Stimulated activated CD8-positive, alpha-beta memory T cell treated with anti-CD3 and anti-CD28 coated beads, Interleukin-15, amount 100 ng/mL, for 24 hours (primary cell): ENCODE data around the gene ASCL1.

ENCODE experiments used
- DNase-seq: peaks from one replicate; pipeline ENCODE4 v3.0.0-alpha.2; 2020; ENCODE audit warnings: low read depth

ASCL1 gene

GRCh38 chr12:102951841-102952240 lies 5.6 kb upstream of the ASCL1 start:
- DNase-seq, result no peak

- DNase-seq, result no peak
Observed at GRCh38 chr12:102953221-102953620, 4.3 kb upstream of the ASCL1 start.

DNA sequence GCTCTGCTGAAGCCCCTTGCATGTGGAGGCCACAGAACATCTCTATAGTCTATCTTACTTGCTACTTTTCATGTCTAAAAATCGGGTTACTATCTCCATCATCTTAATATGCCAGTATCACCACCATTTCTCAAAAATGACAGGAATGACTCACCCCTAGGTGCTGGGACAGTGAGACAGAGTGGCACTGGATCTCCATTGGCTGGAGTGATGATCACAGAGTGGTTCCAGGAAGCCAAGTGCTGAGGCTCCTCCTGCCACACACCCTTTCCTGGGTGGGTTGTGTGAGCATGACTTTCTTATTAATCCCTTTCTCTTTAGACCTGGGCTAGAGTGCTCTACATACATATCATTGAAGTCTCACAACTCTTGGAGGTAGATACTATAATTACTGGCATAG lies 3.3 kb upstream of the ASCL1 start:
- no peak for DNase-seq

DNA sequence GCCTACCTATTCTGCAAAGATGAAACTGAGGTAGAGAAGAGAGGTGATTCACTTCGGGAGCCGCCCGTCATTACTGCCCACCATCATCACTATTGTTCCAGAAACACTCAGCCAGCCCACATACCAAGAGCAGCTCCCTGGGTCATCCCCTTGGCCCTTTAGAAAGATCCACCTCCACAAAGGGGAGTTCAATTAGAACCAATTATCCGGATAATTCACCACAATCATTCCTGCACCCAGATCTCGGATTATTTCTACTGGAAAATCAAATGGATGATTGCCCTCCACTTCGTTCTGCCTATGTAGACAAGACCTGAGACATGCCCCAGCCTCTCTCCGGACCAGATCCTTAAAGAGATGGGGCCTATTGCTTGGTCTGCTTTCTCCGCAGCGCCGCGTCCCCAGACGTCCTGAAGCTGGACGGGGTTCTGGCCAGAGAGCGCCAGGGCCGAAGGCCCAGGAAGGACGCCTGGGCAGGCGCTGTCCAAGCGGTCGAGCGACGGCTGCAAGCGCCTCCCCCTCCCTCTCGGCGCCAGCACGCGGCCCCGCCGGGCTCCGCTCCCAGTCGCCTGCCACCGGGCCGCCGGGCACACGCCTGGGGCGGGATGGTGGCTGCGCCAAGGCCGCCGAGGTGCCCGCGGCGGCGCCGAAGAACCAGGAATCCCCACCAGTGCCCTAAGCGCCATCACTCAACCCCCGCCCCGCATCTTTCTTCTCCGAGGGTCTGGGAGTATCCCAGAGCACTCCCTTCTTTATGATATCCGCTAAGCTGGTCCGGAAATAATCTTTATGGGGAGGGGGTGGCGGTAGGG lies 1.3 kb upstream of the ASCL1 start:
- DNase-seq, result no peak

GRCh38 chr12:102956738-102957327 lies 641 bp upstream of the ASCL1 start:
- DNase-seq, result no peak

- DNase-seq, result no peak
Observed at GRCh38 chr12:102958073-102958829, 777 bp downstream of the ASCL1 start.

DNA sequence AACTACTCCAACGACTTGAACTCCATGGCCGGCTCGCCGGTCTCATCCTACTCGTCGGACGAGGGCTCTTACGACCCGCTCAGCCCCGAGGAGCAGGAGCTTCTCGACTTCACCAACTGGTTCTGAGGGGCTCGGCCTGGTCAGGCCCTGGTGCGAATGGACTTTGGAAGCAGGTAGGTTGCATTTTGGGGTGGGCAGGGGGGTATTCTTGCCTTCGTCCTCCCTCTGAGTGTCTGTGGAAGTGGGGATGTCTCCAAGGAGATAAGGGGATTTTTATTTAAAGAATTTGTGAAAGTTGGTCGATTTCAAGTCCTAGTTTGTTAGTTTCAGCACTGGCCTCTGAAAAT lies 1.3 kb downstream of the ASCL1 start:
- DNase-seq, result no peak

- DNase-seq, result no peak
Observed at GRCh38 chr12:102959391-102959790, 1.9 kb downstream of the ASCL1 start.

DNA sequence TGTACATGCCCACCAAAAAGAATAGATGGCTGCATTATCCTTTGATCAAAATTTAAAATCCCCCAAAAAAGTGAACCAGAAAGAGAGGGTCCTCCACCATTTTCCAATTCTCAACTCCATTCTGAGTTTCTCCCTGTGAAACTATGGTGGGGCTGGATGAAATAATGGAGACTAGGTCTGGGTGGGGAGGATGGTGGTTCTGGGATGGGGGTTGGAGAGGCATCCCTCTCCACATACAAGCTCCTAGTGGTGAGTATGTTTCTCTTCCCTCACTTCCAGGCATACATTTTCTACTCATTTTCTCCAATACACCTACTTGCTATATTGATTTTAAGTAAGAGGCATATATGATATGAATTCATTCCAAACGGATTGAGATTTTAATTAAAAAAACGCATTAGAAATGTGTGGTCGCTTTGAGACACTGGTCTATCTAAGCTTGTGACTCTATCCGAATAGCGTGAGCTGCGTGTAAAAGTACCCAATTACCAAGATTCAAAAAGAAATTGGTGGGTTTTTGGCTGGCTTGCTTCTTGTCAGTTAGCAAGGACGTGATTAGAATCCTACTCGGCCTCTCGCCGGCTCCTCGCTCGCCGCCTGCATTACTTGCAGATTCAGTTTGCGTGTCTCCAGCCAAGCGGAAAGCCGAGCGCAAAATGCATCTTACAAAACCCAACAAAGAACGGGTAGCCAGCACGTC lies 3.4 kb downstream of the ASCL1 start:
- DNase-seq, result no peak

DNA sequence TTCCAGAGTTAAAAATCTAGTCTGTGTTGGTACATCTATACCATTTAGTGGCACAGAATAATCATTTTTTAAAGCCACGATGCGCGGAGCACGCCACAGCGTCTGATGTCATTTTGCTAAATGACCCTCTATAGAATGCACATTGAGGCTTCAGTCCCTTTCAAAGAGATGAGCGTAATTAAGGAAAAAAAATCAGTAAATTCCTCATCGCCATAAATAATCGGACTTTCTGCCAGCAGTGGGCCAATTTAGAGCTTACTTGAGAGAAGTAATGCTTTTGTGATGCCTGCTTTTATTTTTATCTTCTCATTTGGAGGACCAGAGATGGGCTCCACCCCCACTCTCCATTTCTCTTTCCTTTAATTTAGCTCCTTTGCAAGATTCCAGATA lies 4.0 kb downstream of the ASCL1 start:
- DNase-seq, result no peak

- no peak for DNase-seq
Observed at GRCh38 chr12:102962532-102962931, 5.1 kb downstream of the ASCL1 start.

- DNase-seq, result no peak
Observed at GRCh38 chr12:102962986-102963385, 5.5 kb downstream of the ASCL1 start.

- DNase-seq, result no peak
Observed at GRCh38 chr12:102963796-102964195, 6.3 kb downstream of the ASCL1 start.

GRCh38 chr12:102964872-102965271 lies 7.4 kb downstream of the ASCL1 start:
- no peak for DNase-seq

- no peak for DNase-seq
Observed at GRCh38 chr12:102965281-102966155, 8.0 kb downstream of the ASCL1 start.

DNA sequence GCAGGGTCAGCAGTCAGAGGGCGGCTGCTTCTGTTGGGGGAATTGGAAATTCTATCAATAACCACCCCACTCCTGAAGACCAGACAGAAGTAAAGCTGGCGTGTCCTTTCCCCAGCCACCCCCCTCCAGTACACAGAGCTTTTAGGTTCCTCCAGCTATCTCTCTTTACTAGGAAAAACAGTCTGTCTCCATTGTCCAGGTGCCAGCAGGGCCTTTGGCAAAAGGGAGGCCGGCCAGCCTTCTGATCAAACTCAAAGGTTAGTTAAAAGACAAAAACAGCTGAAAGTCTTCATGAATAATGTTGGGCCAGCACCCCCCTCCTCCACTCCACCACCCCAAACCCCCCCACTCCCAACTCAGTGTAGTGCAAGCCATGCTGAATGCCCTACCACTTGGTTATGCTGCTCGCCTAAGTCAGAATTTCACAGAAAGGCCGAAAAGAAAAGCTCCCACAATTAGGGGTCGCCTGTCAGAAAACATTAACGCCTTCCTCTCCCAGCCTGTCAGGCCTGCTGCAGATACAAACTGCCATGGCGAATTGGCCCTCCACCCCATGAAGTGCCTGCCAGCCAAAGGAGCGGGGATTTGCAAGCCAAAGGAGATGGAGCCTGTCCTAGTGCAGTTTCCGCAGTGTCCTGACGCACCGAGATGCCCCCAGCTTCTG lies 8.9 kb downstream of the ASCL1 start:
- no peak for DNase-seq

DNA sequence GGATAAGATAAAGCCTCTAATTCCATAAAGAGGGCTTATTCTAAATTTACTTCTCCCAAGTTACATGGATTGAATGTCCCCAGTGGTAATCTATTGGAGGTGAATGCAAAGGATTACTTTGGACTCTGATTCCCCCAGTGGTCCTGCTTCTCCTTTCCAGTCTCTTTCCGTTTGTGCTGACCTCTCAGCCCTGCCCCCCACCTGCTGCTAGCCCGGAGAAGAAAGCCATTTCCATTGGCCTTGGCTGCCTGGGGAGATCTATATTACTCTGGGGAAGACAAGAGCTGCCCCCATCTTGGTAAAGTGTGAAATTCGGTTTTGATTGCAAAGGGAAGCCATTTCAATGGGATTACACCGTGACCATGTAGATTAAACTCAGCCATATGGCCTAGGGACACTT lies 13.3 kb downstream of the ASCL1 start:
- DNase-seq, result no peak

DNA sequence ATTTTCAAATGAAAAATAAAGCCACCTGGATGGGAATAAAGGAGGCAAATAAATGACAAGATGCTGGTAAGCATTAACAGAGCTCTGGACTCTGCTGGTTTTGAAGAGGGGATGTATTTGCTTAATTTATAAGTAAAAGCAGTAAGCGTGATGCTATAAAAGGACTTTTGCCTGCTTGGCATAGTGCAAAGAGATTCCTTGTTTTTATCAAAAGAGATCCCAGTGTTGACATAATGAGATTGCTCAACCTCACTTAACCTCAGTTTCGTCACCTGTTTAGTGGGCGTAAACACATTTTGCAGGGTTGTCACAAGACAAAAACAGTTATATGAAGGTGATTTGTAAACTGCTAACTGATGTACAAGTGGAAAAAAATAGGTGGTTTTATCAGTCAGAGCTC lies 13.8 kb downstream of the ASCL1 start:
- DNase-seq, result no peak

GRCh38 chr12:102973583-102973982 lies 16.1 kb downstream of the ASCL1 start:
- no peak for DNase-seq

- DNase-seq, result no peak
Observed at GRCh38 chr12:102976609-102977280, 19.3 kb downstream of the ASCL1 start.
